Keratinocyte (primary cell): ENCODE data around the gene SPTAN1.

Experiments used
- EZH2 ChIP-seq: IDR thresholded peaks from one replicate; pipeline ENCODE4 v1.6.1; 2012; ENCODE audit warnings: inconsistent platforms, mild to moderate bottlenecking, low read length, moderate library complexity
- TF ChIP-seq, protein P1 (sequence below), 3 experiments: IDR thresholded peaks in 1 of 3; conservative IDR thresholded peaks in 1 of 3; optimal IDR thresholded peaks in 1 of 3; 2 replicates in 2 of 3; 3 replicates in 1 of 3; pipeline versions ENCODE3 to v1.5.1; 2011; ENCODE audit warnings: low read length in 3 of 3, mild to moderate bottlenecking in 3 of 3, moderate library complexity in 2 of 3, control low read depth in 1 of 3, inconsistent platforms in 1 of 3; ENCODE audit not compliant: insufficient read depth in 2 of 3; ENCODE audit errors: extremely low read depth in 1 of 3

DNA sequence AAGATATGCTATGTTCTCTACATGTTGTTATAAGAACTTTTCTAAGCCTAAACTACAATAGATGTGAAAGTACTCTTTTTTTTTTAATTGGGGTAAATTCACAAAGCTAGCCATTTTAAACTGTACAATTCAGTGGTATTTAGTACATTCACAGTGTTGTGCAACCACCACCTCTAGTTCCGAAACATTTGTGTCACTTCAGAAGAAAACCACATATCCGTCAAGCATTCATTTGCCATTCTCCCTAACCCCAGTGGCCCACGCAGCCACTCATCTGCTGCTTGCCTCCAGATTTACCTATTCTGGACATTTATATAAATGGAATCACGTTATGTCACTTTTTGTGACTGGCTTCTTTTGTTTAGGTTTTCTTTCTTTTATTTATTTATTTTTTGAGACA, 43.1 kb downstream of the SPTAN1 start:
- TF ChIP-seq, protein P1, sequence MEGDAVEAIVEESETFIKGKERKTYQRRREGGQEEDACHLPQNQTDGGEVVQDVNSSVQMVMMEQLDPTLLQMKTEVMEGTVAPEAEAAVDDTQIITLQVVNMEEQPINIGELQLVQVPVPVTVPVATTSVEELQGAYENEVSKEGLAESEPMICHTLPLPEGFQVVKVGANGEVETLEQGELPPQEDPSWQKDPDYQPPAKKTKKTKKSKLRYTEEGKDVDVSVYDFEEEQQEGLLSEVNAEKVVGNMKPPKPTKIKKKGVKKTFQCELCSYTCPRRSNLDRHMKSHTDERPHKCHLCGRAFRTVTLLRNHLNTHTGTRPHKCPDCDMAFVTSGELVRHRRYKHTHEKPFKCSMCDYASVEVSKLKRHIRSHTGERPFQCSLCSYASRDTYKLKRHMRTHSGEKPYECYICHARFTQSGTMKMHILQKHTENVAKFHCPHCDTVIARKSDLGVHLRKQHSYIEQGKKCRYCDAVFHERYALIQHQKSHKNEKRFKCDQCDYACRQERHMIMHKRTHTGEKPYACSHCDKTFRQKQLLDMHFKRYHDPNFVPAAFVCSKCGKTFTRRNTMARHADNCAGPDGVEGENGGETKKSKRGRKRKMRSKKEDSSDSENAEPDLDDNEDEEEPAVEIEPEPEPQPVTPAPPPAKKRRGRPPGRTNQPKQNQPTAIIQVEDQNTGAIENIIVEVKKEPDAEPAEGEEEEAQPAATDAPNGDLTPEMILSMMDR (optimal IDR thresholded peaks at IDR 0.05 in 1 of 3, IDR thresholded peaks at IDR 0.05 in 1 of 3, conservative IDR thresholded peaks at IDR 0.05 in 1 of 3; ENCODE audit: extremely low read depth in 1 of 3, insufficient read depth in 2 of 3, low read length in 3 of 3): no peak
- no peak for TF ChIP-seq EZH2
